IMR-90 (cell line): Measurements from ENCODE around the gene TRAF3. TPM values are rescaled to one million over a fixed set of nuclear protein-coding genes. Genes with fewer than 3 reads are reported as not detected.

Source experiments
- ATAC-seq: fragments of 200-7000 bp; cut with Tn5 transposase; 2 replicates; pipeline ENCODE4 v1.9.1; 2020; ENCODE audit warnings: low read depth, mild to moderate bottlenecking, moderate library complexity
- BruUV-seq: library from RNA; stranded (reverse); fragments of 400-500 nt; replicated peaks from 2 replicates; lab custom pipeline; 2021; lab: Mats Ljungman, UMichigan
- CTCF ChIA-PET: fragments of 300-600 bp; formaldehyde crosslinking; extraction: SDS; loops from one replicate; lab custom pipeline; 2021; ENCODE audit warnings: antibody characterized with exemption; lab: Yijun Ruan, JAX
- POLR2A ChIA-PET: fragments of 300-600 bp; sonication (Branson Sonifier 250); formaldehyde crosslinking; loops from one replicate; lab custom pipeline; 2022; ENCODE audit warnings: antibody characterized with exemption; ENCODE audit not compliant: unreplicated experiment; lab: Charles Lee
- DNase-seq: peaks from one replicate; pipeline ENCODE4 v3.0.0; 2013
- H2AFZ ChIP-seq: replicated peaks from 2 replicates; pipeline ENCODE3; 2013; ENCODE audit warnings: low read length, mild to moderate bottlenecking; ENCODE audit not compliant: poor library complexity
- H2AK5ac ChIP-seq: 2 replicates; pipeline ENCODE4 v1.6.1; 2013; ENCODE audit warnings: low read depth, low read length, inconsistent platforms
- H2AK9ac ChIP-seq: replicated peaks from 2 replicates; pipeline ENCODE3; 2013; ENCODE audit warnings: mild to moderate bottlenecking, low read depth, low read length, moderate library complexity; ENCODE audit not compliant: poor library complexity
- H2BK120ac ChIP-seq: 2 replicates; pipeline ENCODE4 v1.6.1; 2013; ENCODE audit warnings: low read depth, low read length, inconsistent platforms
- H2BK15ac ChIP-seq: 3 replicates; pipeline ENCODE4 v1.6.1; 2013; ENCODE audit warnings: low read depth, low read length, inconsistent platforms
- H2BK20ac ChIP-seq: 2 replicates; pipeline ENCODE4 v1.6.1; 2013; ENCODE audit warnings: low read depth, mild to moderate bottlenecking, inconsistent platforms, low read length, moderate library complexity
- H2BK5ac ChIP-seq: 2 replicates; pipeline ENCODE4 v1.6.1; 2013; ENCODE audit warnings: mild to moderate bottlenecking, low read depth, low read length, inconsistent platforms; ENCODE audit not compliant: poor library complexity, severe bottlenecking
- H3K14ac ChIP-seq: replicated peaks from 2 replicates; pipeline ENCODE4 v1.6.1; 2013; ENCODE audit warnings: low read depth, low read length, inconsistent platforms
- H3K18ac ChIP-seq: 2 replicates; pipeline ENCODE4 v1.6.1; 2013; ENCODE audit warnings: low read depth, low read length, control low read depth
- H3K23ac ChIP-seq: 2 replicates; pipeline ENCODE4 v1.6.1; 2013; ENCODE audit warnings: low read depth, low read length, inconsistent platforms
- H3K27ac ChIP-seq: 2 replicates; pipeline ENCODE4 v1.5.1; 2013; ENCODE audit warnings: mild to moderate bottlenecking, control low read depth, low read length; ENCODE audit not compliant: insufficient read depth
- H3K27me3 ChIP-seq: 2 replicates; pipeline ENCODE4 v1.6.1; 2013; ENCODE audit warnings: low read length; ENCODE audit not compliant: control insufficient read depth, insufficient read depth
- H3K36me3 ChIP-seq: 2 replicates; pipeline ENCODE4 v1.6.1; 2013; ENCODE audit warnings: low read length, mixed read lengths; ENCODE audit not compliant: control insufficient read depth, insufficient read depth
- H3K4ac ChIP-seq: 2 replicates; pipeline ENCODE4 v1.6.1; 2013; ENCODE audit warnings: low read depth, low read length, inconsistent platforms
- H3K4me1 ChIP-seq: 2 replicates; pipeline ENCODE4 v1.6.1; 2013; ENCODE audit warnings: low read length, mixed read lengths; ENCODE audit not compliant: control insufficient read depth, insufficient read depth
- H3K4me2 ChIP-seq: 2 replicates; pipeline ENCODE4 v1.6.1; 2013; ENCODE audit warnings: low read depth, mild to moderate bottlenecking, control low read depth, low read length, moderate library complexity
- H3K4me3 ChIP-seq: 2 replicates; pipeline ENCODE4 v1.5.1; 2013; ENCODE audit warnings: low read depth, mild to moderate bottlenecking, control low read depth, low read length, moderate library complexity; ENCODE audit not compliant: insufficient read depth
- H3K56ac ChIP-seq: 2 replicates; pipeline ENCODE4 v1.6.1; 2013; ENCODE audit warnings: low read length, inconsistent platforms; ENCODE audit not compliant: insufficient read depth; ENCODE audit errors: extremely low read depth
- H3K79me1 ChIP-seq, 2 experiments: 2 replicates each; pipeline ENCODE4 v1.6.1; 2013; ENCODE audit warnings: low read length in 2 of 2, inconsistent platforms in 1 of 2, low read depth in 1 of 2
- H3K9ac ChIP-seq: 2 replicates; pipeline ENCODE4 v1.6.1; 2013; ENCODE audit warnings: low read depth, low read length, control low read depth
- H3K9me1 ChIP-seq: 2 replicates; pipeline ENCODE4 v1.6.1; 2013; ENCODE audit warnings: low read length, inconsistent platforms; ENCODE audit not compliant: insufficient read depth
- H3K9me3 ChIP-seq: 2 replicates; pipeline ENCODE4 v1.6.1; 2013; ENCODE audit warnings: low read length; ENCODE audit not compliant: control insufficient read depth, insufficient read depth
- H4K20me1 ChIP-seq: 2 replicates; pipeline ENCODE4 v1.6.1; 2013; ENCODE audit warnings: low read length, inconsistent platforms; ENCODE audit not compliant: insufficient read depth
- H4K5ac ChIP-seq: 2 replicates; pipeline ENCODE4 v1.6.1; 2013; ENCODE audit warnings: mild to moderate bottlenecking, low read depth, low read length, control low read depth
- H4K8ac ChIP-seq, 2 experiments: 2 replicates each; pipeline ENCODE4 v1.6.1; 2013; ENCODE audit warnings: low read depth in 2 of 2, low read length in 2 of 2, control low read depth in 1 of 2, inconsistent platforms in 1 of 2
- H4K91ac ChIP-seq: 2 replicates; pipeline ENCODE4 v1.6.1; 2013; ENCODE audit warnings: low read depth, low read length, inconsistent platforms; ENCODE audit not compliant: insufficient read depth
- BHLHE40 ChIP-seq: fragments of 150-350 bp; IDR thresholded peaks from 2 replicates; pipeline ENCODE4 v1.6.1; 2016; ENCODE audit warnings: mild to moderate bottlenecking, low read depth, low read length
- CEBPB ChIP-seq: IDR thresholded peaks from 2 replicates; pipeline ENCODE4 v1.6.1; 2012; ENCODE audit warnings: low read depth, low read length, improper control_type of control experiment
- CHD1 ChIP-seq: IDR thresholded peaks from 2 replicates; pipeline ENCODE4 v1.6.1; 2012; ENCODE audit warnings: low read depth, low read length, improper control_type of control experiment
- FOS ChIP-seq: fragments of 150-350 bp; IDR thresholded peaks from 2 replicates; pipeline ENCODE4 v1.6.1; 2016; ENCODE audit warnings: low read depth, low read length
- MXI1 ChIP-seq: IDR thresholded peaks from 2 replicates; pipeline ENCODE4 v1.6.1; 2012; ENCODE audit warnings: low read depth, mild to moderate bottlenecking, low read length, moderate library complexity, borderline replicate concordance
- NFE2L2 ChIP-seq: fragments of 150-350 bp; IDR thresholded peaks from 2 replicates; pipeline ENCODE4 v1.6.1; 2016; ENCODE audit warnings: low read depth, mild to moderate bottlenecking, low read length
- POLR2A ChIP-seq: IDR thresholded peaks from 2 replicates; pipeline ENCODE4 v1.6.1; 2012; ENCODE audit warnings: mild to moderate bottlenecking, low read depth, low read length
- RAD21 ChIP-seq: IDR thresholded peaks from 2 replicates; pipeline ENCODE4 v1.6.1; 2012; ENCODE audit warnings: low read length, improper control_type of control experiment
- RFX5 ChIP-seq: IDR thresholded peaks from 2 replicates; pipeline ENCODE4 v1.8.0; 2012; ENCODE audit warnings: low read depth, mild to moderate bottlenecking, low read length, moderate library complexity
- WGBS, 2 experiments: methylation state at CpG; one replicate each; pipeline versions ENCODE4 v1.1.5 to v1.1.7; 2013; ENCODE audit warnings: missing lambda C conversion rate in 2 of 2; ENCODE audit not compliant: insufficient read length in 1 of 2; ENCODE audit errors: extremely low coverage in 2 of 2; 5-methylcytosine and 5-hydroxymethylcytosine counted together
- dilution Hi-C: fragments of 300-500 bp; cut with HindIII; formaldehyde crosslinking; loops from one replicate; pipeline ENCODE4 v1.14.3; 2018; ENCODE audit warnings: low sequenced_read_pairs; ENCODE audit not compliant: unreplicated experiment
- in situ Hi-C: fragments of 300-500 bp; cut with MboI; formaldehyde crosslinking; loops from 3 replicates; pipeline ENCODE4 v1.14.3; 2019; ENCODE audit warnings: low sequenced_read_pairs, inconsistent platforms, mixed read lengths
- intact Hi-C: fragments of 100-400 bp; cut with micrococcal nuclease; formaldehyde crosslinking; loops from 2 replicates; pipeline ENCODE4 v1.10.0; 2022
- polyA plus RNA-seq, 3 experiments: library from polyadenylated mRNA; depleted of rRNA; stranded (reverse); fragments of >200 nt; gene quantifications; 2 replicates each; pipeline ENCODE4 v1.2.3, GENCODE V29; 2012; ENCODE audit warnings: low replicate concordance in 1 of 3
- total RNA-seq: library from RNA; depleted of rRNA; stranded (reverse); fragments of >200 nt; gene quantifications from 2 replicates; pipeline ENCODE4 v1.2.3, GENCODE V29; 2012
- TF ChIP-seq, protein P1 (sequence below): fragments of 150-350 bp; IDR thresholded peaks from 2 replicates; pipeline ENCODE4 v1.6.1; 2017; ENCODE audit warnings: mild to moderate bottlenecking, antibody characterized with exemption, low read length, low read depth

The TRAF3 gene
- total and polyA plus RNA-seq, 2 of the 4 experiments (the other 2 are of a cell fraction) = 21.2 to 25.3 TPM

DNA sequence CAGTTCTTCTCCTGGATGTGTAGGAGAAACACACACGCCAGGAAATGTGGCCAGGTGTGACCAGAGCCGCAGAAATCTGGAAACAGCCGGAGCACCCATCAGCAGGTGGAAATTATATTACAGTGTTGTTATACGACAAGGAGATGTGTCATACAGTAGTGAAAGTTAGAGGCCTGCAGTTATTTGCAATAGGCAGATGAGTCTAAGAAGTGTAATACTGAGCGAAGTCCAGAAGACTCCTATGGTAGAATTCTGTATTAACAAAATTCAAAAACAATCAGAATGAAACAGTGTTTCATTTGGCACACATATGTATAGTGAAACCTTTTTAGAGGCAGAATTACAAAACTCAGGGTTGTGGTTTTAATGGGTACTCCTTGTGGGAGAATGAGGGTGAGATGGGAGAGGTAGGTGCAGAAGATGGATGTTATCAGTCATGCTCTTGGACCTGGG lies 105.9 kb downstream of the TRAF3 start:
- 0 out of 2 replicates have a peak, but pooled peaks cover 9% of the 10 kb centered on the region for H4K20me1 ChIP-seq
- TF ChIP-seq MXI1 (no peak), RAD21 (no peak), CHD1 (no peak), NFE2L2 (no peak), BHLHE40 (no peak), FOS (no peak), POLR2A (no peak), CEBPB (no peak), RFX5 (no peak)
- TF ChIP-seq, protein P1, sequence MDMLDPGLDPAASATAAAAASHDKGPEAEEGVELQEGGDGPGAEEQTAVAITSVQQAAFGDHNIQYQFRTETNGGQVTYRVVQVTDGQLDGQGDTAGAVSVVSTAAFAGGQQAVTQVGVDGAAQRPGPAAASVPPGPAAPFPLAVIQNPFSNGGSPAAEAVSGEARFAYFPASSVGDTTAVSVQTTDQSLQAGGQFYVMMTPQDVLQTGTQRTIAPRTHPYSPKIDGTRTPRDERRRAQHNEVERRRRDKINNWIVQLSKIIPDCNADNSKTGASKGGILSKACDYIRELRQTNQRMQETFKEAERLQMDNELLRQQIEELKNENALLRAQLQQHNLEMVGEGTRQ = no peak
- no peak overlapping the region for H3K18ac ChIP-seq
- 94% methylated on average over 3 of the region's 5 CpGs; no CpG with 5 or more reads in 1 of the 2 experiments for WGBS, 2 experiments
- no peak overlapping the region for H3K9ac ChIP-seq
- no peak overlapping the region for H3K4me2 ChIP-seq
- in situ Hi-C loops (no loop called here), intact Hi-C loops (no loop called here), dilution Hi-C loops (no loop called here)
- peaks cover 15% of the 10 kb centered on the region for H3K36me3 ChIP-seq
- no TSS peak for BruUV-seq
- H2AK9ac ChIP-seq = no peak overlapping the region
- H4K8ac ChIP-seq = no peak overlapping the region
- no peaks in the 10 kb centered on the region for H3K9me3 ChIP-seq
- H3K79me1 ChIP-seq = peaks cover 0 to 17% of the 10 kb centered on the region in 2 experiments; a peak in 2 of 4 replicates
- H4K91ac ChIP-seq = no peak overlapping the region
- no peak overlapping the region for H3K14ac ChIP-seq
- POLR2A ChIA-PET = no interaction called here
- H3K27ac ChIP-seq = no peak overlapping the region
- H2BK120ac ChIP-seq = no peak overlapping the region
- no peak overlapping the region for H3K23ac ChIP-seq
- no peak overlapping the region for H2AFZ ChIP-seq
- no peak overlapping the region for H2BK20ac ChIP-seq
- peaks cover 8% of the 10 kb centered on the region for H3K4me1 ChIP-seq
- H2BK15ac ChIP-seq = no peak overlapping the region
- CTCF ChIA-PET = no interaction called here
- H4K5ac ChIP-seq = no peak overlapping the region
- no peak overlapping the region for H2BK5ac ChIP-seq
- H3K56ac ChIP-seq = no peak overlapping the region
- H2AK5ac ChIP-seq = no peak overlapping the region
- H3K4me3 ChIP-seq = no peak overlapping the region
- no peak for DNase-seq
- H3K27me3 ChIP-seq = no peaks in the 10 kb centered on the region
- no peak for ATAC-seq
- H3K9me1 ChIP-seq = peaks cover 16% of the 10 kb centered on the region
- no peak overlapping the region for H3K4ac ChIP-seq
